GM12875 (cell line): ENCODE results near the gene PPIA.

Experiments used
- H3K4me3 ChIP-seq: one replicate; pipeline ENCODE4 v1.5.1; 2011; ENCODE audit warnings: low read depth, low read length, control low read depth
- CTCF ChIP-seq: IDR thresholded peaks from 2 replicates; pipeline ENCODE4 v1.5.1; 2011; ENCODE audit warnings: low read depth, mild to moderate bottlenecking, control low read depth, inconsistent platforms, low read length, moderate library complexity, borderline replicate concordance; ENCODE audit not compliant: insufficient read depth

PPIA gene

GRCh38 chr7:44796504-44797328 lies at the start of gene PPIA:
PPIA (plus strand) TSS chr7:44796681; CDS start chr7:44796725, 44 bp downstream.
- no peak for TF ChIP-seq CTCF
- peak within 1 kb of the TSS; percentile 86 for H3K4me3 ChIP-seq

- no peak for TF ChIP-seq CTCF
- peak within 1 kb of the TSS; percentile 95 for H3K4me3 ChIP-seq
Observed at GRCh38 chr7:44748045-44748947, 48.2 kb upstream of the PPIA start, which contains the start of gene ZMIZ2. ZMIZ2 (plus strand) TSS chr7:44748847; CDS start chr7:44756250, 7,403 bp downstream.

GRCh38 chr7:44748948-44749731 lies 47.3 kb upstream of the PPIA start:
- peak overlapping the region; percentile 95 for H3K4me3 ChIP-seq
- TF ChIP-seq CTCF, result no peak

- TF ChIP-seq CTCF, result no peak
- H3K4me3 ChIP-seq, result peak overlapping the region; percentile 95
Observed at GRCh38 chr7:44749992-44750391, 46.5 kb upstream of the PPIA start.

DNA sequence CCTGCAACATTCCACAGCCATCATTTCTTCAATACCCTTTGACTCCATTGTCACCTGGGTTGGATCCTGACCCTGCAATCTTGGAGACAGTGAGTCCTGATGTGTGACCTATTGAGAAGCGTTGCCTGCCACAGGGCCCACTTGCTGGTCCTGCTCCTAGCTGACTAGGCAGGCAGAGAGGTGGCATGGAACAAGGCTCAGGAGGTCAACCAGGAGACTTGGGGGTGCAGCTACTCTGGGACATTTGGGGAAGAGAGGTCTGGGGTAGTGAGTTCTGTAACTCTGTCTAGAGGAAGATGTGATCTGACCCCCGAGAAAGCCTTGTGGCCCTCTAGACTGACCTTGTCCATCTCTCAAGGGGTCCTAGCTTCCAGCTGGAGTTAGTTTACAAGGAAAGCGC lies 46.1 kb upstream of the PPIA start:
- TF ChIP-seq CTCF, result no peak
- H3K4me3 ChIP-seq, result peak overlapping the region; percentile 95

DNA sequence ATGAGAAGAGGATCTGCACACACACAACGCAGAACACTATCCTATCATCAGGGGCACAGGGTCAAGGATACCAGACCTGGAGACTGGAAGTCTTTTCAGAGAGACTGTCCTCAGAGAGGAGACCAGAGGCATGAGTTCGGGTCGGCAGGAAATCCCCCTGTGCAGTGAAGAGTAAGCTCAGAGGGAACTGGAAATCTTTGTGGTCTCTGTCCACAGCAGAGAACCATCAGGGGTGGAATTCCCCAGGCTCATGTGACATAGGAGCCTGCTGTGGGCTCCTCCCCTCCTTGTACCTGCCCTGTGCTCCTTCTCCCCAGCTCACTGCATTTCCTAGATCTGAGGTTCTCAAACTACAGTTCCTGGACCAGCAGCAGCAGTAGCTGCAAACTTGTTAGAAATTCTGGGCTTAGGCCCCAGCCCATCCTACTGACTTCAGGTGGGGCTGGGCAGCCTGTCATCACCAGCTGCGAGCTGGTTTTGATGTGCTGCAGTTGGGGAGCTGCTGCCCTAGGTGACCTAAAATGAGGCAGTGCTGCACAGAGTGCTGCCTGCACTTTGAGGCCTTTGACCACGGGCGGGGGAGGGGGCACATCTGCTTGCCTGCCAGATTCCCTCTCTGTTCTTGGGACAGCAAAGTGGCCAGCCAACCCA lies 45.4 kb upstream of the PPIA start:
- no peak for TF ChIP-seq CTCF
- peak overlapping the region; percentile 95 for H3K4me3 ChIP-seq
